ENCODE measurements around the gene CDH13. TPM values are rescaled to one million over a fixed set of nuclear protein-coding genes. Genes with fewer than 3 reads are reported as not detected.
"Not testable (repeated sequence)": the region's sequence is repeated elsewhere in the genome, so short reads cannot be mapped to it uniquely, and the experiment has no call there.

CDH13 gene
- total RNA-seq, 1 experiment from 2014 or later = 2.1 TPM

DNA sequence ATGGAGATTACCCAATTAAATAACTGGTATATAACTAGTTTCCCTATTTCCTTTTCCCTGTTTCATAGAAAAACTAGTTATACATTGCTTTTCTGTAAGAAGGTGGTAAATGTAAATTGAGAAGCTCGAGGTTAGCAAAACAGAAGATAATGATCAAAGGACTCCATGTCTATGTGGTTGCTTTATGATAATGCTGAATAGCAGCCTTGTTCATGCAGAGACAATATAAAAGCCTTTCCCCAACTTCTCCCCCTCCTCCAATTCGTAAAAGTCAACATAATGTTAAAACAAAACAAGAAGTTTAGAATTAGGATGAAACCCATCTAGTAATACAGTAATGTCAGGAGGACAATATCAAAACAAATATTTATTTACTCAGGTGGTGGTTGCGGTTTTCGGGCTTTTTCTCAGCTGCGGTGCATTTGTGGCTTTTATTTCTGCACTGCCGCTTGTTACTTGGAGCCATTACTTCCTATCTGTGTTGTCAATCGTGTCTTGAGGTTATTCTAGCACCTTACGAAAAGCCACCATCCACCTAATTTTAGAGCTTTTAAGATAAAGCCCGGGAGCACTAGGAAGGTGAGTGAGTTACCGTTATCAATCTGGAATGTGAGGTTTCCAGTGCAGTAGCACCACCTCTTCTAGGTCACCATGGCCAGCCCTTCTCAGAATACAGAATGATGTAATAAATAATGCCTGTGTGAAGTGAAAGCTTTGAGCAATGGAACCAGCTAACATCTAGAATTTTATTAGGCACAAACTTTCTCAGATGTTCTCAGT, 297.5 kb downstream of the CDH13 start:
- Histone ChIP-seq H3K27ac (ENCODE audit: low read depth, low read length, poor library complexity, severe bottlenecking) (no peak overlapping the region), H3K27me3 (replicated peaks; ENCODE audit: insufficient read depth, low read depth, low read length, poor library complexity) (no peaks in the 10 kb centered on the region), H3K9me3 (ENCODE audit: low read depth, low read length, poor library complexity, severe bottlenecking) (no peaks in the 10 kb centered on the region), H3K4me1 (ENCODE audit: insufficient read depth, low read length, poor library complexity, severe bottlenecking) (no peaks in the 10 kb centered on the region), H3K36me3 (ENCODE audit: insufficient read depth, low read length, poor library complexity, severe bottlenecking) (no peaks in the 10 kb centered on the region), H3K4me3 (ENCODE audit: low read depth, low read length, poor library complexity, severe bottlenecking) (no peak overlapping the region)
- BruUV-seq (replicated peaks) = no TSS peak
- intact Hi-C loops (cut with micrococcal nuclease; ENCODE audit: unreplicated experiment) = no loop called here
- TF ChIP-seq, protein P1, sequence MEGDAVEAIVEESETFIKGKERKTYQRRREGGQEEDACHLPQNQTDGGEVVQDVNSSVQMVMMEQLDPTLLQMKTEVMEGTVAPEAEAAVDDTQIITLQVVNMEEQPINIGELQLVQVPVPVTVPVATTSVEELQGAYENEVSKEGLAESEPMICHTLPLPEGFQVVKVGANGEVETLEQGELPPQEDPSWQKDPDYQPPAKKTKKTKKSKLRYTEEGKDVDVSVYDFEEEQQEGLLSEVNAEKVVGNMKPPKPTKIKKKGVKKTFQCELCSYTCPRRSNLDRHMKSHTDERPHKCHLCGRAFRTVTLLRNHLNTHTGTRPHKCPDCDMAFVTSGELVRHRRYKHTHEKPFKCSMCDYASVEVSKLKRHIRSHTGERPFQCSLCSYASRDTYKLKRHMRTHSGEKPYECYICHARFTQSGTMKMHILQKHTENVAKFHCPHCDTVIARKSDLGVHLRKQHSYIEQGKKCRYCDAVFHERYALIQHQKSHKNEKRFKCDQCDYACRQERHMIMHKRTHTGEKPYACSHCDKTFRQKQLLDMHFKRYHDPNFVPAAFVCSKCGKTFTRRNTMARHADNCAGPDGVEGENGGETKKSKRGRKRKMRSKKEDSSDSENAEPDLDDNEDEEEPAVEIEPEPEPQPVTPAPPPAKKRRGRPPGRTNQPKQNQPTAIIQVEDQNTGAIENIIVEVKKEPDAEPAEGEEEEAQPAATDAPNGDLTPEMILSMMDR (conservative IDR thresholded peaks at IDR 0.05; ENCODE audit: low read depth, low read length) = no peak
- no peak for TF ChIP-seq EZH2 (IDR thresholded peaks at IDR 0.05; ENCODE audit: borderline replicate concordance, low read depth, low read length, poor library complexity, severe bottlenecking)
- no peak for DNase-seq (ENCODE audit: low spot score)
- ChIA-PET CTCF (no interaction called here), POLR2A (ENCODE audit: low non-redundant PET) (no interaction called here)

DNA sequence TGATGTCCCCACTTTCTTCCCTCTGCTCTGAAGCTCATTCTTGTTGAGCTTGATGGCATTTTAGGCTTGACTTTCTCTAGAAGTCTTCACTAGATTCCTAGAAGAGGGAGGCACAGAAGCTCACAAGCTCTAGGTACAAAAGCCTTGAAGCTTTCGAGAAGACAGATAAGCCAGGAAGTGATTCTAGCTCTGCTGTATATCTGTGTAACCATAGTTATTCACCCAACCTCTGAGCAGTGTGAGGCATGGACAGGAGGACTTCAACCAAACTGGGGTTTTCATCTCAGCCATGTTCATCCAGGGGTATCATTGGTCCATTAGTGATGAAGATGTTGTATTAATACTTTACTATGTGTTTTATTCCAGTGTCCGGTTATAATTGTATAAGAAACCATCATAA, 299.7 kb downstream of the CDH13 start:
- intact Hi-C loops (cut with micrococcal nuclease; ENCODE audit: unreplicated experiment) = no loop called here
- TF ChIP-seq, protein P1 (conservative IDR thresholded peaks at IDR 0.05; ENCODE audit: low read depth, low read length) = no peak
- no peak for TF ChIP-seq EZH2 (IDR thresholded peaks at IDR 0.05; ENCODE audit: borderline replicate concordance, low read depth, low read length, poor library complexity, severe bottlenecking)
- CTCF ChIA-PET = no interaction called here

DNA sequence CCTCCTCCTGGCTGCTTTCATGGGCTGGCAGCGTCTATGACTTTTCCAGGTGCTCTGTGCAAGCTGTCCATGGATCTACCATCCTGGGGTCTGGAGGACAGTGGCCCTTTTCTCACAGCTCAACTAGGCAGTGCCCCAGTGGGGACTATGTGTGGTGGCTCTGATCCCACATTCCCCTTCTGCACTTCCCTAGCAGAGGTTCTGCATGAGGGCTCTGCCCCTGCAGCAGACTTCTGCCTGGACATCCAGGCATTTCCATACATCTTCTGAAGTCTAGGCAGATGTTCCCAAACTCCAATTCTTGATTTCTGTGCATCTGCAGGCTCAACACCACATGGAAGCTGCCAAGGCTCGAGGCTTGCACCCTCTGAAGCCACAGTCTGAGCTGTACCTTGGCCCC, 307.2 kb downstream of the CDH13 start:
- H3K27me3 ChIP-seq (replicated peaks; ENCODE audit: insufficient read depth, low read depth, low read length, poor library complexity); POLR2A ChIA-PET (ENCODE audit: low non-redundant PET); intact Hi-C loops (cut with micrococcal nuclease; ENCODE audit: unreplicated experiment); H3K27ac ChIP-seq (ENCODE audit: low read depth, low read length, poor library complexity, severe bottlenecking); H3K9me3 ChIP-seq (ENCODE audit: low read depth, low read length, poor library complexity, severe bottlenecking); CTCF ChIA-PET; H3K4me1 ChIP-seq (ENCODE audit: insufficient read depth, low read length, poor library complexity, severe bottlenecking); H3K36me3 ChIP-seq (ENCODE audit: insufficient read depth, low read length, poor library complexity, severe bottlenecking); BruUV-seq (replicated peaks); H3K4me3 ChIP-seq (ENCODE audit: low read depth, low read length, poor library complexity, severe bottlenecking); DNase-seq (ENCODE audit: low spot score): not testable (repeated sequence)

More for the DNA sequence above, 299.7 kb downstream of the CDH13 start:
- H3K9me3 ChIP-seq (ENCODE audit: low read depth, low read length, poor library complexity, severe bottlenecking) = no peaks in the 10 kb centered on the region
- H3K36me3 ChIP-seq (ENCODE audit: insufficient read depth, low read length, poor library complexity, severe bottlenecking) = no peaks in the 10 kb centered on the region
- H3K4me3 ChIP-seq (ENCODE audit: low read depth, low read length, poor library complexity, severe bottlenecking) = no peak overlapping the region
- H3K4me1 ChIP-seq (ENCODE audit: insufficient read depth, low read length, poor library complexity, severe bottlenecking) = no peaks in the 10 kb centered on the region
- POLR2A ChIA-PET (ENCODE audit: low non-redundant PET) = no interaction called here
- no peak for DNase-seq (ENCODE audit: low spot score)
- H3K27ac ChIP-seq (ENCODE audit: low read depth, low read length, poor library complexity, severe bottlenecking) = no peak overlapping the region
- BruUV-seq (replicated peaks) = no TSS peak
- no peaks in the 10 kb centered on the region for H3K27me3 ChIP-seq (replicated peaks; ENCODE audit: insufficient read depth, low read depth, low read length, poor library complexity)

DNA sequence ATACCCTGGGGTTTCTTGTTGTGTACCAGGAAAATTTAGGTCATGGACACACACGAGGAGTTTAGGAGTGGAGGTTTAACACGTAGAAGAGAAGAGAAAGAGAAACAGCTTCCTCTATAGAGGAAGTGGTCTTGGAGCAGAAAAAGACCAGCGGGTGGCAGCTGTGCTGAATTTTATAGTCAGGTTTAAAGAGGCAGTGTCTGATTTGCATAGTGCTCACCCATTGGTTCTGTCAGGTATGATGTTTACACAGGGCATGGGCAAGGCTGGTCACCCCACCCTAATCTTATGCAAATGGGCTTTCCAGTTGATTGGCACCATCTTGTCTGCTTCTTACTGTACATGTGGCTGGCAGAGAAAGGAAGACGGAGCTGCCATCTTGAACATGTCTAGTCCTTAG, 309.0 kb downstream of the CDH13 start:
- CTCF ChIA-PET = no interaction called here
- no TSS peak for BruUV-seq (replicated peaks)
- TF ChIP-seq, protein P1 (conservative IDR thresholded peaks at IDR 0.05; ENCODE audit: low read depth, low read length) = no peak
- no peak for TF ChIP-seq EZH2 (IDR thresholded peaks at IDR 0.05; ENCODE audit: borderline replicate concordance, low read depth, low read length, poor library complexity, severe bottlenecking)
- intact Hi-C loops (cut with micrococcal nuclease; ENCODE audit: unreplicated experiment) = no loop called here
- no peak overlapping the region for H3K27ac ChIP-seq (ENCODE audit: low read depth, low read length, poor library complexity, severe bottlenecking)
- no peaks in the 10 kb centered on the region for H3K36me3 ChIP-seq (ENCODE audit: insufficient read depth, low read length, poor library complexity, severe bottlenecking)
- POLR2A ChIA-PET (ENCODE audit: low non-redundant PET) = no interaction called here
- no peaks in the 10 kb centered on the region for H3K4me1 ChIP-seq (ENCODE audit: insufficient read depth, low read length, poor library complexity, severe bottlenecking)
- no peaks in the 10 kb centered on the region for H3K9me3 ChIP-seq (ENCODE audit: low read depth, low read length, poor library complexity, severe bottlenecking)
- no peak overlapping the region for H3K4me3 ChIP-seq (ENCODE audit: low read depth, low read length, poor library complexity, severe bottlenecking)
- no peaks in the 10 kb centered on the region for H3K27me3 ChIP-seq (replicated peaks; ENCODE audit: insufficient read depth, low read depth, low read length, poor library complexity)
- peak; percentile 33 for DNase-seq (ENCODE audit: low spot score)

All from A673 (cell line).